Right atrium auricular region (tissue), 2 donors: Measurements from ENCODE around the gene CNTLN. TPM values are rescaled to one million over a fixed set of nuclear protein-coding genes. Genes with fewer than 3 reads are reported as not detected.
"Not testable (repeated sequence)": the region's sequence is repeated elsewhere in the genome, so short reads cannot be mapped to it uniquely, and the experiment has no call there.

Source experiments
- DNase-seq: peaks from one replicate; pipeline ENCODE4 v3.0.0-alpha.2; 2019; ENCODE audit warnings: low spot score
- H3K27ac ChIP-seq, 2 donors: fragments of 200-600 bp; sonication (generic); 1 replicate in 1 of 2; 2 replicates in 1 of 2; pipeline ENCODE4 v1.5.1; 2016 to 2019
- H3K27me3 ChIP-seq, 2 donors: fragments of 200-600 bp; sonication (generic); one replicate each; pipeline versions ENCODE4 v1.5.1 to v1.6.0; 2017 to 2019
- H3K36me3 ChIP-seq: fragments of 200-600 bp; sonication (generic); one replicate; pipeline ENCODE4 v1.5.1; 2016
- H3K4me1 ChIP-seq, 2 donors: fragments of 200-600 bp; sonication (generic); one replicate each; pipeline versions ENCODE4 v1.5.1 to v1.6.0; 2017 to 2019
- H3K4me3 ChIP-seq, 2 donors: fragments of 200-600 bp; sonication (generic); 1 replicate in 1 of 2; 2 replicates in 1 of 2; pipeline ENCODE4 v1.5.1; 2017 to 2019; ENCODE audit warnings: mild to moderate bottlenecking in 1 of 2, moderate library complexity in 1 of 2
- H3K9me3 ChIP-seq, 2 donors: fragments of 200-600 bp; sonication (generic); one replicate each; pipeline ENCODE4 v1.5.1; 2019
- total RNA-seq, 2 donors: library from RNA; depleted of rRNA; stranded (reverse); fragments of >200 nt; gene quantifications; one replicate each; pipeline ENCODE4 v1.1.0, GENCODE V29; 2016
- TF ChIP-seq, protein P1 (sequence below), 2 donors: fragments of 200-600 bp; sonication (generic); IDR thresholded peaks; one replicate each; pipeline ENCODE4 v1.5.1; 2019; ENCODE audit warnings: antibody characterized with exemption in 2 of 2

The CNTLN gene
- total RNA-seq, 2 donors from 2014 or later, result 3.2 to 5.9 TPM

DNA sequence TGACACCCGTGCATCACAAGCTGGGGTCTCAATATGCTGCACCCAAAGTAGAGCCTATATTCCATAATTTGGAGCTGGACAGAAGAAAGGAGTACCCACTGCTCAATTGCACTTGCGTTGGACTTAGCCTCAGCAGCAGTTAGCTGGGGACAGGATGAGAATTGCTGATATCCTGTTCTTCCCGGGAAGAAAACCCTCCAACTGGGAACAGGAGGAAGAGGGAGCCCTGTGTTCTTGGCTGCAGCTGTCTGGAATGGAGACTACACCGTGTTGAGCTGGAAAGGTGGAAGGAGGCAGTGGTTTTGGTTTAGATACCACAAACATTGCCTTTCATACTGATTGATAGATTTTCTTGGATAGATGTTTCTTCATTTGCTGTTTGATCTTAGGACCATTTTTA is 24.6 kb downstream of the CNTLN start:
- no peak for DNase-seq
- Histone ChIP-seq H3K27ac (no peak overlapping the region), H3K27me3 (no peaks in the 10 kb centered on the region), H3K9me3 (no peaks in the 10 kb centered on the region), H3K4me1 (no peaks in the 10 kb centered on the region), H3K36me3 (no peaks in the 10 kb centered on the region), H3K4me3 (no peak overlapping the region)
- TF ChIP-seq, protein P1, sequence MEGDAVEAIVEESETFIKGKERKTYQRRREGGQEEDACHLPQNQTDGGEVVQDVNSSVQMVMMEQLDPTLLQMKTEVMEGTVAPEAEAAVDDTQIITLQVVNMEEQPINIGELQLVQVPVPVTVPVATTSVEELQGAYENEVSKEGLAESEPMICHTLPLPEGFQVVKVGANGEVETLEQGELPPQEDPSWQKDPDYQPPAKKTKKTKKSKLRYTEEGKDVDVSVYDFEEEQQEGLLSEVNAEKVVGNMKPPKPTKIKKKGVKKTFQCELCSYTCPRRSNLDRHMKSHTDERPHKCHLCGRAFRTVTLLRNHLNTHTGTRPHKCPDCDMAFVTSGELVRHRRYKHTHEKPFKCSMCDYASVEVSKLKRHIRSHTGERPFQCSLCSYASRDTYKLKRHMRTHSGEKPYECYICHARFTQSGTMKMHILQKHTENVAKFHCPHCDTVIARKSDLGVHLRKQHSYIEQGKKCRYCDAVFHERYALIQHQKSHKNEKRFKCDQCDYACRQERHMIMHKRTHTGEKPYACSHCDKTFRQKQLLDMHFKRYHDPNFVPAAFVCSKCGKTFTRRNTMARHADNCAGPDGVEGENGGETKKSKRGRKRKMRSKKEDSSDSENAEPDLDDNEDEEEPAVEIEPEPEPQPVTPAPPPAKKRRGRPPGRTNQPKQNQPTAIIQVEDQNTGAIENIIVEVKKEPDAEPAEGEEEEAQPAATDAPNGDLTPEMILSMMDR (IDR thresholded peaks at IDR 0.05), result no peak

DNA sequence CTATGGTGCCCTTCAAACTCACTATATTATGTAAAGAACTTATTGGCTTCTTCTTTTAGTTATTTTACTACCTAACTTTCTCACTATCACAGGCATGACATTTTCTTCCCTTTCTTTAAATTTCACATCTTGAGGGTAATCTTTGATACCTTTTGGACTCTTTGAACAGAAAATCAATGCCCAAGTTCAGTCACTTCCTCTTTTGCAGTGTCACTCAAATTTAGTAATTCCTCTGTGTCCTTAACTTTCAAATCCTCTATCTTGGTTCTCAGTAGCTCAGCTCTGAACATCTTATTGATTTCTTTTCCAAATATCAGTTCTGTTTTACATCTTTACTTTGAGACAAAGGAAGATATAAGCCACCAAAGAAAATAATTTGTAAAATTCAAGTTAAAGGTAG is 25.5 kb downstream of the CNTLN start:
- Histone ChIP-seq H3K4me3 (no peak overlapping the region), H3K9me3 (no peaks in the 10 kb centered on the region), H3K4me1 (no peaks in the 10 kb centered on the region), H3K27ac (no peak overlapping the region), H3K36me3 (no peaks in the 10 kb centered on the region), H3K27me3 (no peaks in the 10 kb centered on the region)
- DNase-seq, result no peak
- TF ChIP-seq, protein P1 (IDR thresholded peaks at IDR 0.05), result no peak

DNA sequence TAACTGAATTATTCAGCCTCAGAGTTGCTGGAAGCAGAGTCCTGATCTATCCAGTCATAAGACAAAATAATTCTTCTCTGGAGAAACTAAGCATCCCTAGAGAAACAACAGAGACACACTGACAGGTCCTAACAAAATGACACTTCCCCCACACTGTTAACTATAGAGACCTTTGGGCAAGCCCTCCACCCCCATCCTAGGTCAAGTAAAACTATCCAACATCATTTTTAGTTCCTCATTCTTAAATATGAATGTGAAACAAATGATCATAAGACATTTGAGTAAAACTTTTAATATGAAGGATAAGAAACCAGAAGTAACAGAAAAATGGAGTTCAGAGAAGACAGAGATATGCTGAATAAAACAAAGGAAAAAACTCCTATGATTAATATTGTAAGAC is 30.9 kb downstream of the CNTLN start:
- H3K4me1 ChIP-seq, result no peaks in the 10 kb centered on the region
- no peak overlapping the region for H3K4me3 ChIP-seq
- DNase-seq, result no peak
- H3K27ac ChIP-seq, result no peak overlapping the region
- H3K36me3 ChIP-seq, result no peaks in the 10 kb centered on the region
- H3K9me3 ChIP-seq, result peaks cover 0 to 12% of the 10 kb centered on the region in 2 donors
- TF ChIP-seq, protein P1 (IDR thresholded peaks at IDR 0.05), result no peak
- no peaks in the 10 kb centered on the region for H3K27me3 ChIP-seq

DNA sequence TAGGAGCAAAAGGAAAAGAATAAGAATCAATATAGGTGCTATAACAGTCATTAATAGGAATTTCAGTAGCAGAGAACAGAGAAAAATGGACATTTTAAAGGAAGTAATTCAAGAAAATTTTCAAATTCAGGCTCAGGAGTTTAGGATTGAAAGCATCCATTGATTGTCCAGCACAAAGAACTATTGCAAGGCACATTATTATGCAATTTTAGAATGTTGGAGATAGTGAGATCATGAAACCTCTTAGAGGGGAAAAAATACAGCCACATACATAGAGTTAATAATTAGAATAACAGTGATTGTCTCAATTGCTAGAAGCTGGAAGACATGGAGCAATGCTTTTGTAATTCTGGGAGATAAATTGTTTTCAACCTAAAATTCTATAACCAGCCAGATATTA is 31.5 kb downstream of the CNTLN start:
- Histone ChIP-seq H3K36me3 (no peaks in the 10 kb centered on the region), H3K4me3 (no peak overlapping the region), H3K27ac (no peak overlapping the region), H3K4me1 (no peaks in the 10 kb centered on the region), H3K9me3 (peaks cover 0 to 12% of the 10 kb centered on the region in 2 donors), H3K27me3 (no peaks in the 10 kb centered on the region)
- DNase-seq, result no peak
- TF ChIP-seq, protein P1 (IDR thresholded peaks at IDR 0.05), result no peak

DNA sequence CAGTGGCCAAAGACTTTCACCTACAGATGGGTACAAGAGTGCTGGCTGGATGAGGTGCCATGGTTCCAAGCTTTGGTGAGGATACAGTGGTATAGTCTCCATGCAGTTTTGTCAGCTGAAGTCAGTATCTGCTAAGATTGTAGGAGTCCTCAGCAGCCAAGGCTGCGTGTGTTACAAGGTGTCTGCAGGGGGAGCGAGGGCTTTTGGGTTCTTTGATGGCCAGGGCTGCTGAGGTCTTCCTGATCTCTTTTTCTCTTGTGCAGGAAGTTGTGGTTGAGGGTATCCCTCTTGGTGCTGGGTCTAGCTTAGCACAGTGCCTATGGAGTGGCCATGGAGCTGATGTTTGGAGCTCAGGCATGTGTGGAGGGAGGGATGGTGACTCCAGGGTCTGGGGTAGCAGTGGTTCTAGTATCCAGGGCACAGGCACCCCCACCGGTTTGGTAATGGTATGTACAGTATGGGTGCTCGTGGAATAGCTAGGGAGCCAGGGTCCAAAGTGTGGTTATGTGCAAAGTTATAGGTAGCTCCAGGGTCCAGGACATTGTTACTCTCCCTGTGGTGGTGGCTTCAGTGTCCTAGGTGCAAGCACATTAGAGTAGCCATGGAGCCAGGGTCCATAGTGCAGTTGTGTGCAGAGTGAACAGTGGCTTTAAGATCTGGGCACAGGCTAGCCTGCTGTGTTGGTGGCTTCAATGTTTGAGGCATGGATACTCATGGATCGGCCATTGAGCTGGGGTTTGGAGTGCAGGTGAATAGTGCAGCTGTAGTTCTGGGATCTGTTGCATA is 36.7 kb downstream of the CNTLN start:
- Histone ChIP-seq H3K36me3 (no peaks in the 10 kb centered on the region), H3K27me3 (no peaks in the 10 kb centered on the region), H3K27ac (no peak overlapping the region), H3K9me3 (peaks cover 0 to 12% of the 10 kb centered on the region in 2 donors), H3K4me1 (no peaks in the 10 kb centered on the region), H3K4me3 (no peak overlapping the region)
- TF ChIP-seq, protein P1 (IDR thresholded peaks at IDR 0.05), result no peak
- no peak for DNase-seq

DNA sequence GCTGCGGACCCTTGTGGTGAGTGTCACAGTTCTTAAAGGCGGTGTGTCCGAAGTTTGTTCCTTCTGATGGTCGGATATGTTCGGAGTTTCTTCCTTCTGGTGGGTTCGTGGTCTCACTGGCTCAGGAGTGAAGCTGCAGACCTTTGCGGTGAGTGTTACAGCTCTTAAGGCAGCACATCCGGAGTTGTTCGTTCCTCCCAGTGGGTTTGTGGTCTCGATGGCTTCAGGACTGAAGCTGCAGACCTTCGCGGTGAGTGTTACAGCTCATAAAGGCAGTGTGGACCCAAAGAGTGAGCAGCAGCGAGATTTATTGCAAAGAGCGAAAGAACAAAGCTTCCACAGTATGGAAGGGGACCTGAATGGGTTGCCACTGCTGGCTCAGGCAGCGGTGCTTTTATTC is 42.7 kb downstream of the CNTLN start:
- not testable (repeated sequence) for H3K9me3 ChIP-seq, DNase-seq, H3K4me3 ChIP-seq, H3K36me3 ChIP-seq, H3K27ac ChIP-seq, H3K4me1 ChIP-seq, H3K27me3 ChIP-seq
